HL-60/S4 (cell line): ENCODE data around the gene TCHP.
"Not testable (repeated sequence)": the region's sequence is repeated elsewhere in the genome, so short reads cannot be mapped to it uniquely, and the experiment has no call there.

Experiments
- in situ Hi-C: fragments of 300-500 bp; cut with MboI; formaldehyde crosslinking; loops from 2 replicates; pipeline ENCODE4 v1.14.3; 2022; ENCODE audit warnings: low sequenced_read_pairs

TCHP gene

GRCh38 chr12:109879351-109880042, 20.6 kb upstream of the TCHP start:
- in situ Hi-C loops, result no loop called here

GRCh38 chr12:109880043-109880931, 19.8 kb upstream of the TCHP start, which contains the start of gene GLTP:
Gene GLTP (minus strand): TSS chr12:109880541. CDS start chr12:109880374, 167 bp downstream.
- in situ Hi-C loops, result no loop called here

- in situ Hi-C loops, result no loop called here
These were observed 19.1 kb upstream of the TCHP start for GRCh38 chr12:109880938-109881337.

GRCh38 chr12:109881752-109882151, 18.3 kb upstream of the TCHP start:
- in situ Hi-C loops, result no loop called here

- in situ Hi-C loops, result no loop called here
These were observed 16.6 kb upstream of the TCHP start for GRCh38 chr12:109883461-109883860.

GRCh38 chr12:109885616-109886015, 14.5 kb upstream of the TCHP start:
- in situ Hi-C loops, result no loop called here

GRCh38 chr12:109888179-109889020, 11.7 kb upstream of the TCHP start:
- in situ Hi-C loops, result no loop called here

- in situ Hi-C loops, result no loop called here
These were observed 9.4 kb upstream of the TCHP start for GRCh38 chr12:109890620-109891170.

GRCh38 chr12:109891731-109892130, 8.3 kb upstream of the TCHP start:
- in situ Hi-C loops, result not testable (repeated sequence)

- in situ Hi-C loops, result no loop called here
These were observed 7.8 kb upstream of the TCHP start for GRCh38 chr12:109892165-109892715.

- in situ Hi-C loops, result no loop called here
These were observed 7.3 kb upstream of the TCHP start for GRCh38 chr12:109892748-109893147.

GRCh38 chr12:109893261-109893995, 6.6 kb upstream of the TCHP start:
- in situ Hi-C loops, result no loop called here

- in situ Hi-C loops, result no loop called here
These were observed 5.1 kb upstream of the TCHP start for GRCh38 chr12:109894939-109895338.

- in situ Hi-C loops, result no loop called here
These were observed 3.9 kb upstream of the TCHP start for GRCh38 chr12:109896188-109896587.

GRCh38 chr12:109897029-109897428, 3.0 kb upstream of the TCHP start:
- in situ Hi-C loops, result no loop called here

GRCh38 chr12:109899345-109899744, 729 bp upstream of the TCHP start:
- in situ Hi-C loops, result not testable (repeated sequence)

- in situ Hi-C loops, result no loop called here
These were observed 892 bp downstream of the TCHP start for GRCh38 chr12:109900752-109901580.

- in situ Hi-C loops, result no loop called here
These were observed 2.9 kb downstream of the TCHP start for GRCh38 chr12:109902891-109903418.

- in situ Hi-C loops, result no loop called here
These were observed 5.2 kb downstream of the TCHP start for GRCh38 chr12:109905301-109905700.
